HG03025 (cell line): ENCODE data around the gene GINS3.
A peak's percentile ranks its signal among the peaks of the same experiment; 100 is the strongest.
"Not testable (repeated sequence)": the region's sequence is repeated elsewhere in the genome, so short reads cannot be mapped to it uniquely, and the experiment has no call there.

Source experiments
- ATAC-seq: cut with Tn5 transposase; IDR thresholded peaks from one replicate; pipeline ENCODE4 v1.9.1; 2021; ENCODE audit warnings: mild to moderate bottlenecking, moderate library complexity; ENCODE audit not compliant: unreplicated experiment, low FRiP score

GINS3 gene

GRCh38 chr16:58385218-58385773, 7.0 kb upstream of the GINS3 start:
- no peak for ATAC-seq

GRCh38 chr16:58389724-58390123, 2.5 kb upstream of the GINS3 start:
- ATAC-seq, result no peak

- ATAC-seq, result peak; percentile 25
Measured at GRCh38 chr16:58393138-58393504, 850 bp downstream of the GINS3 start.

- not testable (repeated sequence) for ATAC-seq
Measured at GRCh38 chr16:58396897-58397296, 4.6 kb downstream of the GINS3 start.

GRCh38 chr16:58399718-58400633, 7.7 kb downstream of the GINS3 start:
- ATAC-seq, result no peak

GRCh38 chr16:58401305-58401704, 9.0 kb downstream of the GINS3 start:
- ATAC-seq, result not testable (repeated sequence)

GRCh38 chr16:58402796-58403195, 10.5 kb downstream of the GINS3 start:
- no peak for ATAC-seq

- ATAC-seq, result no peak
Measured at GRCh38 chr16:58409316-58409973, 17.2 kb downstream of the GINS3 start.

- no peak for ATAC-seq
Measured at GRCh38 chr16:58411336-58411735, 19.1 kb downstream of the GINS3 start.

- no peak for ATAC-seq
Measured at GRCh38 chr16:58411736-58412614, 19.7 kb downstream of the GINS3 start.

GRCh38 chr16:58412615-58412970, 20.3 kb downstream of the GINS3 start:
- ATAC-seq, result not testable (repeated sequence)

- no peak for ATAC-seq
Measured at GRCh38 chr16:58413359-58413758, 21.1 kb downstream of the GINS3 start.

- ATAC-seq, result no peak
Measured at GRCh38 chr16:58415003-58415402, 22.7 kb downstream of the GINS3 start.

GRCh38 chr16:58415961-58416360, 23.7 kb downstream of the GINS3 start:
- not testable (repeated sequence) for ATAC-seq

GRCh38 chr16:58417035-58417434, 24.8 kb downstream of the GINS3 start:
- no peak for ATAC-seq

- no peak for ATAC-seq
Measured at GRCh38 chr16:58417600-58417999, 25.3 kb downstream of the GINS3 start.

GRCh38 chr16:58418026-58418425, 25.8 kb downstream of the GINS3 start:
- ATAC-seq, result no peak

GRCh38 chr16:58418601-58419000, 26.3 kb downstream of the GINS3 start:
- no peak for ATAC-seq

GRCh38 chr16:58419241-58419990, 27.1 kb downstream of the GINS3 start:
- ATAC-seq, result no peak

- ATAC-seq, result no peak
Measured at GRCh38 chr16:58421059-58421458, 28.8 kb downstream of the GINS3 start.
